Left lung (tissue), 14 donors: ENCODE data around the gene RHOXF2. TPM values are rescaled to one million over a fixed set of nuclear protein-coding genes. Genes with fewer than 3 reads are reported as not detected.
A peak's percentile ranks its signal among the peaks of the same experiment; 100 is the strongest.
"Not testable (repeated sequence)": the region's sequence is repeated elsewhere in the genome, so short reads cannot be mapped to it uniquely, and the experiment has no call there.

Source experiments
- ATAC-seq: fragments of 200-7000 bp; cut with Tn5 transposase; one replicate; pipeline ENCODE4 v1.9.1; 2020; ENCODE audit warnings: moderate library complexity
- DNase-seq, 4 donors: peaks; one replicate each; pipeline ENCODE4 v3.0.0-alpha.2; 2013 to 2020
- H3K27ac ChIP-seq, 2 donors: fragments of 200-600 bp; sonication (generic) in 1 of 2; one replicate each; pipeline versions ENCODE4 v1.5.0 to v1.8.0; 2020 to 2021
- H3K27me3 ChIP-seq, 2 donors: fragments of 200-600 bp; sonication (generic) in 1 of 2; one replicate each; pipeline versions ENCODE4 v1.5.0 to v1.8.0; 2020 to 2021
- H3K36me3 ChIP-seq, 2 donors: fragments of 200-600 bp; sonication (generic) in 1 of 2; one replicate each; pipeline versions ENCODE4 v1.5.0 to v1.8.0; 2020 to 2021
- H3K4me1 ChIP-seq, 2 donors: fragments of 200-600 bp; one replicate each; pipeline ENCODE4 v1.8.0; 2021
- H3K4me3 ChIP-seq, 2 donors: fragments of 200-600 bp; sonication (generic) in 1 of 2; one replicate each; pipeline versions ENCODE4 v1.5.0 to v1.8.0; 2020 to 2021; ENCODE audit warnings: mild to moderate bottlenecking in 1 of 2
- H3K9me3 ChIP-seq, 2 donors: fragments of 200-600 bp; sonication (generic) in 1 of 2; one replicate each; pipeline versions ENCODE4 v1.5.0 to v1.8.0; 2020 to 2021
- intact Hi-C, 2 donors: fragments of 100-400 bp; cut with DNase I; formaldehyde crosslinking; loops; one replicate each; pipeline versions ENCODE4 v1.11.2 to v1.14.2; 2022
- long read RNA-seq, 12 donors: library from polyadenylated mRNA in 2 of 12; unstranded in 2 of 12; transcript quantifications; one replicate each; pipeline ENCODE4 v2.0.0 and lab custom pipeline, GENCODE V29; 2019 to 2026
- polyA plus RNA-seq, 6 donors: library from polyadenylated mRNA; unstranded; fragments of 120-200 nt; gene quantifications; one replicate each; pipeline ENCODE4 v1.2.1, GENCODE V29; 2013; ENCODE audit not compliant: insufficient read length in 6 of 6
- total RNA-seq, 2 donors: library from RNA; stranded (reverse); fragmentation: NEBNext Ultra II Directional; extraction: Animal tissue kit (Norgen Biotek cat#: 25700); gene quantifications; one replicate each; pipeline ENCODE4 v1.2.1, GENCODE V29; 2021
- TF ChIP-seq, protein P1 (sequence below), 2 donors: fragments of 200-600 bp; sonication (generic) in 1 of 2; IDR thresholded peaks; one replicate each; pipeline versions ENCODE4 v1.5.0 to v1.8.0; 2021; ENCODE audit warnings: antibody characterized with exemption in 2 of 2
- donor health status: DM: no; HTN: yes; CAD: no.
- donor health status: DM: no; HTN: no; CAD: no.

The RHOXF2 gene
- total RNA-seq = not detected
- under 1 TPM in 1 of 6 donors, not detected in 5; 0.18 TPM for polyA plus RNA-seq
- long read RNA-seq, donor 1 = 0 reads
- long read RNA-seq, donor 2 = 0 reads
- long read RNA-seq, donor 3 = 0 reads
- long read RNA-seq, donor 4 = 0 reads
- long read RNA-seq, donor 5 = 0 reads
- long read RNA-seq, donor 6 = 0 reads
- long read RNA-seq, donor 7 = 0 reads
- long read RNA-seq, donor 8 = 0 reads
- long read RNA-seq, donor 9 = 0 reads
- long read RNA-seq, donor 10 = 0 reads
- long read RNA-seq, donor 11 = 0 reads
- long read RNA-seq, donor 12 = 0 reads

- H3K4me1 ChIP-seq, H3K4me3 ChIP-seq, DNase-seq, H3K27me3 ChIP-seq, H3K9me3 ChIP-seq, H3K27ac ChIP-seq, ATAC-seq, intact Hi-C loops, H3K36me3 ChIP-seq: not testable (repeated sequence)
These were observed at the start of gene RHOXF2 for GRCh38 chrX:120158313-120158712. TSS of gene RHOXF2 (plus strand) at chrX:120158613. CDS start at chrX:120158751, 138 bp downstream.

GRCh38 chrX:120109378-120109777 lies 49.0 kb upstream of the RHOXF2 start:
- ATAC-seq (no peak), DNase-seq (no peak)
- Histone ChIP-seq H3K27ac (no peak overlapping the region), H3K27me3 (no peaks in the 10 kb centered on the region), H3K36me3 (no peaks in the 10 kb centered on the region), H3K4me1 (no peaks in the 10 kb centered on the region), H3K9me3 (no peaks in the 10 kb centered on the region), H3K4me3 (no peak overlapping the region)
- TF ChIP-seq, protein P1, sequence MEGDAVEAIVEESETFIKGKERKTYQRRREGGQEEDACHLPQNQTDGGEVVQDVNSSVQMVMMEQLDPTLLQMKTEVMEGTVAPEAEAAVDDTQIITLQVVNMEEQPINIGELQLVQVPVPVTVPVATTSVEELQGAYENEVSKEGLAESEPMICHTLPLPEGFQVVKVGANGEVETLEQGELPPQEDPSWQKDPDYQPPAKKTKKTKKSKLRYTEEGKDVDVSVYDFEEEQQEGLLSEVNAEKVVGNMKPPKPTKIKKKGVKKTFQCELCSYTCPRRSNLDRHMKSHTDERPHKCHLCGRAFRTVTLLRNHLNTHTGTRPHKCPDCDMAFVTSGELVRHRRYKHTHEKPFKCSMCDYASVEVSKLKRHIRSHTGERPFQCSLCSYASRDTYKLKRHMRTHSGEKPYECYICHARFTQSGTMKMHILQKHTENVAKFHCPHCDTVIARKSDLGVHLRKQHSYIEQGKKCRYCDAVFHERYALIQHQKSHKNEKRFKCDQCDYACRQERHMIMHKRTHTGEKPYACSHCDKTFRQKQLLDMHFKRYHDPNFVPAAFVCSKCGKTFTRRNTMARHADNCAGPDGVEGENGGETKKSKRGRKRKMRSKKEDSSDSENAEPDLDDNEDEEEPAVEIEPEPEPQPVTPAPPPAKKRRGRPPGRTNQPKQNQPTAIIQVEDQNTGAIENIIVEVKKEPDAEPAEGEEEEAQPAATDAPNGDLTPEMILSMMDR (IDR thresholded peaks at IDR 0.05) = no peak
- intact Hi-C loops = no loop called here

GRCh38 chrX:120111611-120112010 lies 46.8 kb upstream of the RHOXF2 start:
- no peak overlapping the region for H3K4me3 ChIP-seq
- H3K27me3 ChIP-seq = no peaks in the 10 kb centered on the region
- no peak overlapping the region for H3K27ac ChIP-seq
- no peaks in the 10 kb centered on the region for H3K9me3 ChIP-seq
- no peaks in the 10 kb centered on the region for H3K4me1 ChIP-seq
- intact Hi-C loops = no loop called here
- H3K36me3 ChIP-seq = no peaks in the 10 kb centered on the region
- TF ChIP-seq, protein P1 (IDR thresholded peaks at IDR 0.05) = no peak
- no peak for DNase-seq
- no peak for ATAC-seq

- no peaks in the 10 kb centered on the region for H3K36me3 ChIP-seq
- no peaks in the 10 kb centered on the region for H3K4me1 ChIP-seq
- H3K9me3 ChIP-seq = no peaks in the 10 kb centered on the region
- H3K4me3 ChIP-seq = no peak within 1 kb of the TSS
- H3K27ac ChIP-seq = no peak within 1 kb of the TSS
- DNase-seq = peak in 1 of 4 donors; percentile 50
- no peak for ATAC-seq
- TF ChIP-seq, protein P1 (IDR thresholded peaks at IDR 0.05) = no peak
- intact Hi-C loops = no loop called here
- H3K27me3 ChIP-seq = no peaks in the 10 kb centered on the region
These were observed 42.9 kb upstream of the RHOXF2 start, which contains the start of gene RHOXF1 for GRCh38 chrX:120115438-120115963. TSS of gene RHOXF1 (minus strand) at chrX:120115913. CDS start at chrX:120115862, 51 bp downstream.

DNA sequence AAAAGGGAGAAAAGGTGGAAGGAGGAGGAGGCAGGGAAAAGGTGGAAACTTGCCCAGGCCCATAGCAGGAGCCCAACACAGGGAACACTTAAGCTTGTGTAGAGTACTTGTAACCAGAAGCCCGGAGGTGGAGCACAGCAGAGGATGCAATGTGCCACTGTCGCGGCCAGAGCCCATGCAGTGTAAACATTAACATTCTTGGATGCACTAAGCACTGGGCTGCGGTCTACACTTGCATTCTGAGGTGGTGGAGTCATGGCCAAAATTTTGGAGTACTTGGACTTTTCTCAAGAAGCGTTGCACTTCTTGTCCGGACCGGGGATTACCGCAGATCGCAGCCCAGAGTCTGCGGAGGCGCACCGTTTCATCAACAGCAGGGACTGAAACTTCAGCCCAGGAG lies 38.2 kb upstream of the RHOXF2 start:
- H3K27me3 ChIP-seq = no peaks in the 10 kb centered on the region
- no peaks in the 10 kb centered on the region for H3K9me3 ChIP-seq
- DNase-seq = peak in 2 of 4 donors; percentile 51 to 59
- H3K4me3 ChIP-seq = no peak overlapping the region
- ATAC-seq = peak; percentile 97
- H3K27ac ChIP-seq = no peak overlapping the region
- H3K4me1 ChIP-seq = no peaks in the 10 kb centered on the region
- intact Hi-C loops = no loop called here
- no peaks in the 10 kb centered on the region for H3K36me3 ChIP-seq
- TF ChIP-seq, protein P1 (IDR thresholded peaks at IDR 0.05) = no peak
